Karpas-422 (cell line): ENCODE results near the gene NUDT16L1. TPM values are rescaled to one million over a fixed set of nuclear protein-coding genes. Genes with fewer than 3 reads are reported as not detected.

Source experiments
- DNase-seq: peaks from one replicate; pipeline ENCODE4 v3.0.0-alpha.2; 2015
- H2AFZ ChIP-seq: fragments of 200-600 bp; sonication (generic); 2 replicates; pipeline ENCODE4 v1.6.1; 2014; ENCODE audit warnings: antibody characterized with exemption, low read length, mixed read lengths
- H3K27ac ChIP-seq: fragments of 200-600 bp; sonication (generic); 2 replicates; pipeline ENCODE4 v1.5.1; 2014; ENCODE audit warnings: mild to moderate bottlenecking, low read length, moderate library complexity
- H3K27me3 ChIP-seq: fragments of 200-600 bp; sonication (generic); 2 replicates; pipeline ENCODE4 v1.6.1; 2014; ENCODE audit warnings: low read length, mixed read lengths
- H3K36me3 ChIP-seq: fragments of 200-600 bp; sonication (generic); 2 replicates; pipeline ENCODE4 v1.6.1; 2014; ENCODE audit warnings: low read length, mixed read lengths; ENCODE audit not compliant: insufficient read depth
- H3K4me1 ChIP-seq: fragments of 200-600 bp; sonication (generic); 2 replicates; pipeline ENCODE4 v1.6.1; 2014; ENCODE audit warnings: mild to moderate bottlenecking, low read length, mixed read lengths
- H3K4me2 ChIP-seq: fragments of 200-600 bp; sonication (generic); 2 replicates; pipeline ENCODE4 v1.6.1; 2014; ENCODE audit warnings: low read length, low read depth, mild to moderate bottlenecking; ENCODE audit not compliant: poor library complexity, severe bottlenecking
- H3K4me3 ChIP-seq: fragments of 200-600 bp; sonication (generic); 2 replicates; pipeline ENCODE4 v1.5.1; 2014; ENCODE audit warnings: mild to moderate bottlenecking, antibody characterized with exemption, low read length, mixed read lengths
- H3K79me2 ChIP-seq: fragments of 200-600 bp; sonication (generic); 2 replicates; pipeline ENCODE4 v1.6.1; 2014; ENCODE audit warnings: mild to moderate bottlenecking, low read length, mixed read lengths
- H3K9ac ChIP-seq: fragments of 200-600 bp; sonication (generic); 2 replicates; pipeline ENCODE4 v1.6.0; 2014; ENCODE audit warnings: low read length
- H3K9me2 ChIP-seq: fragments of 200-600 bp; sonication (generic), shearing (Covaris generic); replicated peaks from 2 replicates; pipeline ENCODE4 v1.6.0; 2014; ENCODE audit warnings: mild to moderate bottlenecking, low read length, moderate library complexity; ENCODE audit not compliant: insufficient read depth
- H3K9me3 ChIP-seq: fragments of 300-700, 200-600 bp; sonication (generic); 2 replicates; pipeline ENCODE4 v1.6.1; 2014; ENCODE audit warnings: low read length, mixed read lengths
- H4K20me1 ChIP-seq: fragments of 200-600 bp; sonication (generic); 2 replicates; pipeline ENCODE4 v1.6.1; 2014; ENCODE audit warnings: mild to moderate bottlenecking, antibody characterized with exemption, low read length, low read depth; ENCODE audit not compliant: insufficient read depth
- small RNA-seq: library from RNA; depleted of rRNA; stranded (forward); fragments of <200 nt; gene quantifications from one replicate; pipeline ENCODE3, GENCODE V24; 2014
- total RNA-seq: library from RNA; depleted of rRNA; stranded (reverse); fragments of >200 nt; shearing (Covaris generic); gene quantifications from 2 replicates; pipeline ENCODE4 v1.2.3, GENCODE V29; 2014; ENCODE audit warnings: low replicate concordance; rRNA removed

The NUDT16L1 gene
- total RNA-seq, 1 experiment from 2014 or later, result 24.0 TPM

DNA sequence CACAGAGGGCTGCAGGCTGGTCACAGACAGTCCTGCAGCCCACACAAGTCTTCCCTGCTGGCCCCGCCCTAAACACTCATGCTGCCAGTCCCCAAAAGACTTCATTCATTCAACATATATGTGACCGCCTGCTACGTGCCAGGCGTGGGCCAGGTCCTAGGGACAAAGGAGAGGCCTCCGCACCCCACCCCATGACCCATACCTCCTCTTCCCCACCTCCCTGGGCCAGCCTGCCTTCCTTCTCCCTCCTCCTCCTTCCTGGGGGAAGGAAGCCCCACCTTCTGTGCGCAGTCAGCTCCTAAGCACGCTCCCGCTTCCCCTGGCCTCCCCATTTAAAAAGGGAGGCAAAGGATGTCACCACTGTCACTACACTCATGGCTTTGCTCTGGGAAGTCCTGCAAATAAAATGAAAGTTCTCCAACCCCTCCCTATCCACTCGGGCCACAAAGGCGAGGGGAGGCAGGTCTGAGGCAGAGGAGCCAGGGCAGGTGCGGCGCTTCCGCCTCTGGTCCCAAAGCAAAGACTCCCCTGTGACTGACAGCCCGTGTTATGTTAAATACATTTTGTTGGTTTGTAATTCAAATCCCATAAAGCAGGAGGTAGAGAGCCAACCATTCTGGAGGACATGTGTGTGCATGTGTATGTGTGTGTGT, 50.0 kb downstream of the NUDT16L1 start:
- no peaks in the 10 kb centered on the region for H3K36me3 ChIP-seq
- H2AFZ ChIP-seq, result no peak overlapping the region
- H3K27me3 ChIP-seq, result no peaks in the 10 kb centered on the region
- H3K27ac ChIP-seq, result no peak overlapping the region
- no peak overlapping the region for H3K4me3 ChIP-seq
- no peak overlapping the region for H3K9ac ChIP-seq
- H3K9me2 ChIP-seq, result no peaks in the 10 kb centered on the region
- no peak for DNase-seq
- H3K4me2 ChIP-seq, result no peak overlapping the region
- H3K4me1 ChIP-seq, result no peaks in the 10 kb centered on the region
- no peaks in the 10 kb centered on the region for H3K9me3 ChIP-seq
- no peaks in the 10 kb centered on the region for H3K79me2 ChIP-seq
- H4K20me1 ChIP-seq, result no peaks in the 10 kb centered on the region

DNA sequence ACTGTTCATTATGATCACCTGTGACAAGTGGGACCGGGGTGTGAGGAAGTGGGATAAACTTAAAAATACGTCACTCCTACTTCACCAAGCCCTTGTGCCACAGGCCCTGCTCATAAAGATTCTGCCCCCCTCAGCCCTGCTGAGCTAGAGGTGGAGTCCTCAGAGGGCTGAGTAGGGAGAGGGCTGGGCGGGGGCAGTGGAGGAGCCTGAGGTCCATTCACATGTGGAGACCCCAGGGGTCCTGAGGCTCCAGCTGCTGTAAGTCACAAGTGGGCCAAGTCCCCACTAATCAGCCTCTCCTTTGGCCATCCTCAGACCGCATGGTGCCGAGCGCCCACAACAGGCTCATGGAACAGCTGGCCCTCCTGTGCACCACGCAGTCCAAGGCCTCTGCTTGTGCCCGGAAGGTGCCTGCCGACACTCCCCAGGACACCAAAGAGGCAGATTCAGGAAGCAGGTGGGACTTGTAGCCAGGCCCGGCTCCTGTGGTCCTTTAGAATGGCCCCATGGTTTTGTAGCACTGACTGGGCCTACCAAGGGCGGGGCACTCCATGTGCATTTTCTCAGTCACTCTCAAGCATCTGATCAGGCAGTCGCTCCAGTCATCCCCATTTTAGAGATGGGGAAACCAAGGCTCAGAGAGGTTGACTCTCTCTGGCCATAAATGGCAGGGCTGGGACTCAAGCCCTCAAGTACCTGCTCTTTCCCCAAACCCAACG, 51.4 kb downstream of the NUDT16L1 start:
- no peaks in the 10 kb centered on the region for H4K20me1 ChIP-seq
- no peak for DNase-seq
- H2AFZ ChIP-seq, result no peak overlapping the region

DNA sequence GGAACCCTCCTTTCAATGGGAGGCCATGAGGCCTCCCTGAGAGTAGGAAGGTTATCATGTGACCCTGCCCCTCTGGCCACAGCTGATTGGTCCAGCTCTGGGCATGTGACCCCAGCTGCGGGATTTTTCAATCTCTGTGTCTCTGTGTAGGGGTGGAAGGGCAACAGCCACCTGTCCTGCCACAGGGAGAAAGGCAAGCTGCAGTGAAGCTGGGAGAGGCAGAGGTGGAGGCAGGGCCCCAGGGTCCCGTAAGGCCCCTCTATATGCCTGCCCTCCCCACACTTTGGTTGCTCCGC, 51.9 kb downstream of the NUDT16L1 start:
- Histone ChIP-seq H3K4me3 (no peak overlapping the region), H3K4me2 (no peak overlapping the region), H3K9me2 (no peaks in the 10 kb centered on the region), H3K27me3 (no peaks in the 10 kb centered on the region), H3K9me3 (no peaks in the 10 kb centered on the region), H2AFZ (no peak overlapping the region), H3K27ac (no peak overlapping the region), H3K36me3 (no peaks in the 10 kb centered on the region), H4K20me1 (no peaks in the 10 kb centered on the region), H3K79me2 (no peaks in the 10 kb centered on the region), H3K9ac (no peak overlapping the region), H3K4me1 (no peaks in the 10 kb centered on the region)
- peak; percentile 54 for DNase-seq

More for the DNA sequence above, 51.4 kb downstream of the NUDT16L1 start:
- Histone ChIP-seq H3K9me2 (no peaks in the 10 kb centered on the region), H3K4me1 (no peaks in the 10 kb centered on the region), H3K79me2 (no peaks in the 10 kb centered on the region), H3K9me3 (no peaks in the 10 kb centered on the region), H3K27me3 (no peaks in the 10 kb centered on the region), H3K36me3 (no peaks in the 10 kb centered on the region), H3K4me2 (no peak overlapping the region), H3K4me3 (no peak overlapping the region), H3K27ac (no peak overlapping the region), H3K9ac (no peak overlapping the region)

Small RNA genes within 50 kb of the gene (small RNA-seq; reads per million reads assigned to genes)
- gene MIR6769A, result not detected

Other genes starting within 250 kb of the NUDT16L1 start
- 48.2 and 129 TPM in 2 replicates for gene NMRAL1, start 218.9 kb upstream of the NUDT16L1 start, total RNA-seq
- 50.1 and 76.2 TPM in 2 replicates for gene HMOX2, start 217.2 kb upstream of the NUDT16L1 start, total RNA-seq
- gene CDIP1, start 154.8 kb upstream of the NUDT16L1 start, total RNA-seq, result not detected in 2 replicates
- not detected in 2 replicates for gene C16orf96, start 137.2 kb upstream of the NUDT16L1 start, total RNA-seq
- gene UBALD1, start 78.7 kb upstream of the NUDT16L1 start, total RNA-seq, result 10.0 and 30.6 TPM in 2 replicates
- 16.8 and 23.0 TPM in 2 replicates for gene MGRN1, start 68.7 kb upstream of the NUDT16L1 start, total RNA-seq
- 6.4 and 16.8 TPM in 2 replicates for gene ANKS3, start 40.7 kb downstream of the NUDT16L1 start, total RNA-seq
- gene DNAAF8, start 41.0 kb downstream of the NUDT16L1 start, total RNA-seq, result 0.22 and 3.7 TPM in 2 replicates
- gene ZNF500, start 73.6 kb downstream of the NUDT16L1 start, total RNA-seq, result 4.9 and 11.9 TPM in 2 replicates
- gene SEPTIN12, start 94.8 kb downstream of the NUDT16L1 start, total RNA-seq, result not detected in 2 replicates
- not detected in 2 replicates for gene SMIM22, start 101.8 kb downstream of the NUDT16L1 start, total RNA-seq
- 9.4 and 28.4 TPM in 2 replicates for gene ROGDI, start 109.1 kb downstream of the NUDT16L1 start, total RNA-seq
- 23.4 and 45.8 TPM in 2 replicates for gene GLYR1, start 153.7 kb downstream of the NUDT16L1 start, total RNA-seq
- 21.7 and 27.3 TPM in 2 replicates for gene UBN1, start 153.9 kb downstream of the NUDT16L1 start, total RNA-seq
- not detected in 2 replicates for gene PPL, start 243.6 kb downstream of the NUDT16L1 start, total RNA-seq